Loucy (cell line): ENCODE data around the gene GLMN.

ENCODE experiments used
- H2AFZ ChIP-seq: fragments of 200-600 bp; sonication (generic); 2 replicates; pipeline ENCODE4 v1.6.0; 2016; ENCODE audit warnings: antibody characterized with exemption, mild to moderate bottlenecking, low read length, moderate library complexity
- H3F3A ChIP-seq: fragments of 200-600 bp; 2 replicates; pipeline ENCODE4 v1.6.0; 2016; ENCODE audit warnings: antibody characterized with exemption, low read depth, mild to moderate bottlenecking
- H3K27me3 ChIP-seq: fragments of 200-600 bp; sonication (generic); 2 replicates; pipeline ENCODE4 v1.6.1; 2014; ENCODE audit warnings: low read length, mild to moderate bottlenecking; ENCODE audit not compliant: insufficient read depth, poor library complexity, severe bottlenecking
- H3K36me3 ChIP-seq: fragments of 200-600 bp; sonication (generic); 2 replicates; pipeline ENCODE4 v1.6.1; 2016; ENCODE audit warnings: low read length; ENCODE audit not compliant: insufficient read depth
- H3K4me1 ChIP-seq: fragments of 200-600 bp; sonication (generic); 2 replicates; pipeline ENCODE4 v1.5.1; 2014; ENCODE audit warnings: low read length, mild to moderate bottlenecking; ENCODE audit not compliant: insufficient read depth, poor library complexity, severe bottlenecking
- H3K4me2 ChIP-seq: fragments of 200-600 bp; sonication (generic); 2 replicates; pipeline ENCODE4 v1.6.0; 2014; ENCODE audit warnings: antibody characterized with exemption, low read length, low read depth, mild to moderate bottlenecking; ENCODE audit not compliant: poor library complexity, severe bottlenecking
- H3K4me3 ChIP-seq: fragments of 200-600 bp; sonication (generic); 2 replicates; pipeline ENCODE4 v1.5.1; 2014; ENCODE audit warnings: low read length, mild to moderate bottlenecking, mixed read lengths; ENCODE audit not compliant: poor library complexity, severe bottlenecking
- H3K79me2 ChIP-seq: fragments of 200-600 bp; sonication (generic); 2 replicates; pipeline ENCODE4 v1.6.1; 2014; ENCODE audit warnings: low read length; ENCODE audit not compliant: insufficient read depth
- H3K9ac ChIP-seq: fragments of 200-600 bp; sonication (generic); 2 replicates; pipeline ENCODE4 v1.6.0; 2014; ENCODE audit warnings: mild to moderate bottlenecking, low read depth, low read length, moderate library complexity; ENCODE audit not compliant: poor library complexity, severe bottlenecking
- H3K9me2 ChIP-seq: fragments of 200-600 bp; sonication (generic); replicated peaks from 2 replicates; pipeline ENCODE4 v1.6.1; 2016; ENCODE audit warnings: low read depth, low read length, mixed read lengths
- H3K9me3 ChIP-seq: fragments of 200-600 bp; sonication (generic); 2 replicates; pipeline ENCODE4 v1.6.1; 2014; ENCODE audit warnings: mild to moderate bottlenecking, antibody characterized with exemption, low read length, low read depth; ENCODE audit not compliant: insufficient read depth
- H4K20me1 ChIP-seq: fragments of 200-600 bp; sonication (generic); 2 replicates; pipeline ENCODE4 v1.6.0; 2014; ENCODE audit warnings: antibody characterized with exemption, low read length, mild to moderate bottlenecking; ENCODE audit not compliant: insufficient read depth, poor library complexity, severe bottlenecking
- CTCF ChIP-seq: fragments of 200-600 bp; sonication (generic); conservative IDR thresholded peaks from 2 replicates; pipeline ENCODE4 v1.5.1; 2014; ENCODE audit warnings: mild to moderate bottlenecking, antibody characterized with exemption, low read length
- EZH2phosphoT487 ChIP-seq: fragments of 200-600 bp; IDR thresholded peaks from 2 replicates; pipeline ENCODE4 v1.6.1; 2018; ENCODE audit warnings: antibody characterized with exemption, mild to moderate bottlenecking, moderate library complexity, borderline replicate concordance

The GLMN gene

DNA sequence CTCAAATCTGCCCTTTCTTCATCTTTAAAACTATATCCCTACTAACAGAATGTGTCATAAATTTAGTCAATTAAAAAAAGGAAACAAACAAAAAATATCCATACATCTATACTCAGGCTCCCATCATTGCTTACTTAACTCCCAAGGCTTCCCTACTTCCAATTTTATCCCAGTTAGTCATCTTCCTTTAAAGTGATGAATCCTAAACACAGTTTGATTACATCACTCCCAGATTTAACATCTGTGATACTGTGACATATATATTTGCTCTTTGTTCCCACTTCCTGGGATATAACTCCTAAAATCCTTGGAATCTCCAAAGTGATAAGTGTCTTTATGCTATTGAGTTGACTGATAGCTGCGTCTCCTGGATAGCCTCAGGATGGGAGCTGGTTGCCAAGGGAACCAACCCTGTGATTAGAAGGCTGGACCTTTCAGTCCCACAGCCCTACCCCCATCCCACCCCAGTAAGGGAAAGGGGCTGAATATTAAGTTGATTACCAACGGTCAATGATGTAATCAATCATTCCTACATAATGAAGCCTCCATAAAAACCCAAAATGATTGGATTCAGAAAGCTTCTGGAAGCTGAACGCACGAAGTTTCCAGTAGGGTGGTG is 21.6 kb downstream of the GLMN start:
- H3K4me3 ChIP-seq, result no peak overlapping the region
- H3K79me2 ChIP-seq, result no peaks in the 10 kb centered on the region
- H3K4me2 ChIP-seq, result no peak overlapping the region
- TF ChIP-seq EZH2phosphoT487 (no peak), CTCF (no peak)
- H3F3A ChIP-seq, result no peaks in the 10 kb centered on the region
- H3K9ac ChIP-seq, result no peak overlapping the region
- peaks cover 53% of the 10 kb centered on the region; the same call in 1 of the 2 replicates for H3K36me3 ChIP-seq
- peaks cover 6% of the 10 kb centered on the region for H3K4me1 ChIP-seq
- no peaks in the 10 kb centered on the region for H3K9me3 ChIP-seq
- no peaks in the 10 kb centered on the region for H3K9me2 ChIP-seq
- no peaks in the 10 kb centered on the region for H3K27me3 ChIP-seq
- no peaks in the 10 kb centered on the region for H4K20me1 ChIP-seq
- no peak overlapping the region for H2AFZ ChIP-seq

- H3K4me1 ChIP-seq, result peaks cover 6% of the 10 kb centered on the region
- no peaks in the 10 kb centered on the region for H3K9me2 ChIP-seq
- no peaks in the 10 kb centered on the region for H3F3A ChIP-seq
- H3K9me3 ChIP-seq, result no peaks in the 10 kb centered on the region
- no peak overlapping the region for H3K9ac ChIP-seq
- peaks cover 63% of the 10 kb centered on the region; the same call in 1 of the 2 replicates for H3K36me3 ChIP-seq
- no peak overlapping the region for H3K4me2 ChIP-seq
- H2AFZ ChIP-seq, result no peak overlapping the region
- no peak overlapping the region for H3K4me3 ChIP-seq
- H3K27me3 ChIP-seq, result no peaks in the 10 kb centered on the region
- no peaks in the 10 kb centered on the region for H3K79me2 ChIP-seq
- TF ChIP-seq CTCF, result no peak
- TF ChIP-seq EZH2phosphoT487, result no peak
- no peaks in the 10 kb centered on the region for H4K20me1 ChIP-seq
Measured at GRCh38 chr1:92276082-92276481, 22.7 kb downstream of the GLMN start.

DNA sequence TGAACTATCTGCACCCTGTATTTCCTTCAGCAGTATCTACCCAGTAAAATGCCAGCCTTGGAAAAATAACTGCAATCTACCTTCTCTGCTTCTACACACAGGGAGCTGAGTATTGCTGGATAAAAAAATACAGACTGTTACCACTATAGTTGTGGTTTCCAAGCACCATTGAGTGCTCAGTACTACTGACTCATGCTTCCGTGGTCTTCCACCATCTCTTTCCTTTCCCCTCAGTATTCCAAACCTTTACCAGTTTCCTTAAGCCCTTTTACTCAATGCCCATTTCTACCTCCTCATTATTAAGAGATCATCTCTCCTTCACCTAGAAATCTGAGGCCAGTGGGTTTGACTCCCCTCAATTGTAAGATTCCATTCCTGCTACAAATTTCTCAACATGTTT is 23.8 kb downstream of the GLMN start:
- no peak overlapping the region for H3K9ac ChIP-seq
- H3F3A ChIP-seq, result no peaks in the 10 kb centered on the region
- no peaks in the 10 kb centered on the region for H3K9me2 ChIP-seq
- H3K4me1 ChIP-seq, result peaks cover 6% of the 10 kb centered on the region
- no peak overlapping the region for H3K4me3 ChIP-seq
- H4K20me1 ChIP-seq, result no peaks in the 10 kb centered on the region
- no peaks in the 10 kb centered on the region for H3K9me3 ChIP-seq
- no peaks in the 10 kb centered on the region for H3K79me2 ChIP-seq
- no peak overlapping the region for H2AFZ ChIP-seq
- no peak overlapping the region for H3K4me2 ChIP-seq
- H3K36me3 ChIP-seq, result peaks cover 68% of the 10 kb centered on the region; the same call in 1 of the 2 replicates
- H3K27me3 ChIP-seq, result no peaks in the 10 kb centered on the region
- TF ChIP-seq EZH2phosphoT487 (no peak), CTCF (no peak)
